ENCODE data around the gene PYGM. TPM values are rescaled to one million over a fixed set of nuclear protein-coding genes. Genes with fewer than 3 reads are reported as not detected.

PYGM gene
- total and polyA plus RNA-seq, 2 experiments from 2014 or later = 1.5 to 3.9 TPM

GRCh38 chr11:64791781-64792291, 32.1 kb upstream of the PYGM start:
- no peak for DNase-seq (ENCODE audit: low spot score)
- no peaks in the 10 kb centered on the region for H3K27me3 ChIP-seq (ENCODE audit: insufficient read depth)

GRCh38 chr11:64790205-64791095, 30.7 kb upstream of the PYGM start:
- no peaks in the 10 kb centered on the region for H3K36me3 ChIP-seq (ENCODE audit: insufficient read depth)
- no peak for ATAC-seq
- H3K27ac Mint-ChIP-seq = no peak overlapping the region
- no peaks in the 10 kb centered on the region for H3K79me2 ChIP-seq (replicated peaks; ENCODE audit: insufficient read depth)
- no peaks in the 10 kb centered on the region; the same call in 2 of the 3 replicates for H3K4me1 Mint-ChIP-seq
- no peak for DNase-seq (ENCODE audit: low spot score)
- no peak overlapping the region for H3K4me3 Mint-ChIP-seq
- no peaks in the 10 kb centered on the region for H4K20me1 ChIP-seq (replicated peaks; ENCODE audit: insufficient read depth)
- no peak overlapping the region for H2AFZ ChIP-seq
- no peaks in the 10 kb centered on the region for H3K27me3 ChIP-seq (ENCODE audit: insufficient read depth)
- H3K36me3 Mint-ChIP-seq (ENCODE audit: low read depth) = no peaks in the 10 kb centered on the region
- no peaks in the 10 kb centered on the region for H3K9me3 Mint-ChIP-seq
- peaks cover 5% of the 10 kb centered on the region for H3K27me3 Mint-ChIP-seq (ENCODE audit: insufficient read depth, low read depth, poor library complexity)
- no peak overlapping the region for H3K4me3 ChIP-seq
- no peaks in the 10 kb centered on the region for H3K4me1 ChIP-seq (ENCODE audit: insufficient read depth)
- H3K27ac ChIP-seq (ENCODE audit: low read depth) = no peak overlapping the region
- 0 out of 2 replicates have a peak, but pooled peaks cover 2% of the 10 kb centered on the region for H3F3A ChIP-seq (replicated peaks; ENCODE audit: low read depth)
- H3K9me2 ChIP-seq (ENCODE audit: insufficient read depth) = no peaks in the 10 kb centered on the region
- no peak overlapping the region for H3K4me2 ChIP-seq
- TF ChIP-seq EZH2phosphoT487 (IDR thresholded peaks at IDR 0.05; ENCODE audit: unreplicated experiment) = no peak
- TF ChIP-seq STAT1 (IDR thresholded peaks at IDR 0.05; ENCODE audit: unreplicated experiment) = no peak
- TF ChIP-seq CTCF (conservative IDR thresholded peaks at IDR 0.05; ENCODE audit: low read depth in 2 of 2) = no peak
- no peak for TF ChIP-seq EZH2 (IDR thresholded peaks at IDR 0.05; ENCODE audit: low read depth, unreplicated experiment)
- TF ChIP-seq JUNB (IDR thresholded peaks at IDR 0.05; ENCODE audit: unreplicated experiment) = no peak

More at GRCh38 chr11:64791781-64792291, 32.1 kb upstream of the PYGM start:
- TF ChIP-seq ZNF114 (CRISPR knock-in tag; IDR thresholded peaks at IDR 0.05) (no peak), POLR2AphosphoS5 (IDR thresholded peaks at IDR 0.05; ENCODE audit: low read depth) (no peak), NANOG (IDR thresholded peaks at IDR 0.05; ENCODE audit: borderline replicate concordance) (no peak), CREB1 (CRISPR knock-in tag; IDR thresholded peaks at IDR 0.05; ENCODE audit: low read depth) (no peak), EZH2 (IDR thresholded peaks at IDR 0.05; ENCODE audit: low read depth, unreplicated experiment) (no peak), CTCF (conservative IDR thresholded peaks at IDR 0.05; ENCODE audit: low read depth in 2 of 2) (no peak)
- ATAC-seq = no peak
- H2AFZ ChIP-seq = no peak overlapping the region
- H4K20me1 ChIP-seq (replicated peaks; ENCODE audit: insufficient read depth) = no peaks in the 10 kb centered on the region
- H3K4me1 ChIP-seq (ENCODE audit: insufficient read depth) = no peaks in the 10 kb centered on the region
- Mint-ChIP-seq H3K36me3 (ENCODE audit: low read depth) (no peaks in the 10 kb centered on the region), H3K4me1 (no peaks in the 10 kb centered on the region; the same call in 2 of the 3 replicates), H3K4me3 (no peak overlapping the region), H3K27me3 (ENCODE audit: insufficient read depth, low read depth, poor library complexity) (peaks cover 5% of the 10 kb centered on the region), H3K27ac (no peak overlapping the region), H3K9me3 (no peaks in the 10 kb centered on the region)
- no peaks in the 10 kb centered on the region for H3K36me3 ChIP-seq (ENCODE audit: insufficient read depth)
- H3K4me3 ChIP-seq = no peak overlapping the region
- H3K9me2 ChIP-seq (ENCODE audit: insufficient read depth) = no peaks in the 10 kb centered on the region
- no peaks in the 10 kb centered on the region for H3K79me2 ChIP-seq (replicated peaks; ENCODE audit: insufficient read depth)
- H3F3A ChIP-seq (replicated peaks; ENCODE audit: low read depth) = 0 out of 2 replicates have a peak, but pooled peaks cover 2% of the 10 kb centered on the region
- no peak overlapping the region for H3K4me2 ChIP-seq
- H3K27ac ChIP-seq (ENCODE audit: low read depth) = no peak overlapping the region

All from GM23338 (cell line).